HG03135 (cell line): ENCODE data around the gene LPCAT3.
A peak's percentile ranks its signal among the peaks of the same experiment; 100 is the strongest.

Source experiments
- ATAC-seq: cut with Tn5 transposase; IDR thresholded peaks from one replicate; pipeline ENCODE4 v1.9.1; 2021; ENCODE audit warnings: mild to moderate bottlenecking, moderate library complexity; ENCODE audit not compliant: unreplicated experiment

LPCAT3 gene

DNA sequence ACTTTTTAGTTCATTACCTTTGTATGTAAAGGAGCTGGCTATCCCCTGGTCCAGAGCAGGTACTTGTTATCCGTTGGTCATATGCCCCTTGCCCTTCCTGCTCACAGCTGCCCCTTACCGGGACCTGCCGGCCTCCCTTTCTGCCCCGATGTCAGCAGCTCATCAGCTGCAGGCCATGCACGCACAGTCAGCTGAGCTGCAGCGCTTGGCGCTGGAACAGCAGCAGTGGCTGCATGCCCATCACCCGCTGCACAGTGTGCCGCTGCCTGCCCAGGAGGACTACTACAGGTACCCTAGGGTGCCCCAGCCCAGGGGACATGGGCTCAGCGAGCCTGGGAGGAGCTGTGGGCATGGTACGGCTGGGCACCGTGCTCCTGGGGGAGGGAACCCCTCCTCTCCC, 77.0 kb downstream of the LPCAT3 start:
- no peak for ATAC-seq

DNA sequence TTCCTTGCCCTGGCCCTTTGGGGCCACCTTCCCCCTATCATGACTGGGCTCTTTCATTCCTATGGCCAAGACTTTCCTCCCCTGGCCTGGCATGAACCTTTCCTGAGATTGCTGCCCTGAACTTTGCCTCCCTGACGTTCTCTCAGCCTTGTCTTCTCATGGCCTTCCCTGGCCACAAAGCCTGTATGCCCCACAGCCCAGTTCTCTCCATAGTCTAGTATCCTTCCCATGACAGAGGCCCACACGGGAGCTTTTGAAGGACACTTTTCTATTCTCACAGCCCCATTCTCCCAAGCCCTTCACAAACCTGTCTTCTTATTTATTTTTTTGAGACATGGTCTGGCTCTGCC, 79.1 kb downstream of the LPCAT3 start:
- ATAC-seq: no peak

GRCh38 chr12:6938353-6939190, 79.7 kb downstream of the LPCAT3 start:
- no peak for ATAC-seq

DNA sequence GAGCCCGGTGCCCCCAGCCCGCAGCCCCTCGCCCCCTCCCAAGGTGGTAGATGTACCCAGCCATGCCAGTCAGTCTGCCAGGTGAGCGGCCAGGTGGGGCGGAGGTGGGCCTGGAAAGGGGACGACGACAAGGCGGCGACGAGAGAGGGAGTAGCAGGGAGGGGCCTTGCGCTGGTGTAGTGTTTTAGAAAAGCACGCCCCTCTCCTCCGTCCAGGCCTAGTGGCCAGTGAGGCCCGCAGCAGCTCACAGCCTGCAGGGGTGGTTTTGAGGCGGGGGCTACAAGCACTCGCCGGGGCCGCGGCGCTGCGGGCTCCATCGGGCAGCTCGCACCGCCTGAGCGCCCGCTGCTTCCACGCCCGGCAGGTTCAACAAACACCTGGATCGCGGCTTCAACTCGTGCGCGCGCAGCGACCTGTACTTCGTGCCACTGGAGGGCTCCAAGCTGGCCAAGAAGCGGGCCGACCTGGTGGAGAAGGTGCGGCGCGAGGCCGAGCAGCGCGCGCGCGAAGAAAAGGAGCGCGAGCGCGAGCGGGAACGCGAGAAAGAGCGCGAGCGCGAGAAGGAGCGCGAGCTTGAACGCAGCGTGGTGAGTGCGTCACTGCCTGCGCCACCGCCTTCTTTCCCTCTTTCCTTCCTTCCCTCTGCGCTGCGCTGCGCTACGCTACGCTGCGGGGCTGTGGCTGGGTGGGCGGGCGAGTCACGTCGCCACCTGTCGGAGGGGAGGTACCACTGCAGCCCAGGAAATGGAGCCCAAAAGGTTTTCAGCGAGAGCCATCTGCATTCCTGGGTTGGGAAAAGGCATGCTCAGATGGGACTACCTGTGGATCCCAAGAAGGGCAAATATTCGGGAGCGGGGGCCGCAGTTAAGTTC, 80.6 kb downstream of the LPCAT3 start:
- ATAC-seq: peak; percentile 87

DNA sequence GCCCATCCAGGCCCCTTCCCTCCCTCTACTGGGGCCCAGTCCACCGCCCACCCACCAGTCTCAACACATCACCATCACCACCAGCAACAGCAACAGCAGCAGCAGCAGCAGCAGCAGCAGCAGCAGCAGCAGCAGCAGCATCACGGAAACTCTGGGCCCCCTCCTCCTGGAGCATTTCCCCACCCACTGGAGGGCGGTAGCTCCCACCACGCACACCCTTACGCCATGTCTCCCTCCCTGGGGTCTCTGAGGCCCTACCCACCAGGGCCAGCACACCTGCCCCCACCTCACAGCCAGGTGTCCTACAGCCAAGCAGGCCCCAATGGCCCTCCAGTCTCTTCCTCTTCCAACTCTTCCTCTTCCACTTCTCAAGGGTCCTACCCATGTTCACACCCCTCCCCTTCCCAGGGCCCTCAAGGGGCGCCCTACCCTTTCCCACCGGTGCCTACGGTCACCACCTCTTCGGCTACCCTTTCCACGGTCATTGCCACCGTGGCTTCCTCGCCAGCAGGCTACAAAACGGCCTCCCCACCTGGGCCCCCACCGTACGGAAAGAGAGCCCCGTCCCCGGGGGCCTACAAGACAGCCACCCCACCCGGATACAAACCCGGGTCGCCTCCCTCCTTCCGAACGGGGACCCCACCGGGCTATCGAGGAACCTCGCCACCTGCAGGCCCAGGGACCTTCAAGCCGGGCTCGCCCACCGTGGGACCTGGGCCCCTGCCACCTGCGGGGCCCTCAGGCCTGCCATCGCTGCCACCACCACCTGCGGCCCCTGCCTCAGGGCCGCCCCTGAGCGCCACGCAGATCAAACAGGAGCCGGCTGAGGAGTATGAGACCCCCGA, 81.4 kb downstream of the LPCAT3 start:
- ATAC-seq: peak; percentile 3

DNA sequence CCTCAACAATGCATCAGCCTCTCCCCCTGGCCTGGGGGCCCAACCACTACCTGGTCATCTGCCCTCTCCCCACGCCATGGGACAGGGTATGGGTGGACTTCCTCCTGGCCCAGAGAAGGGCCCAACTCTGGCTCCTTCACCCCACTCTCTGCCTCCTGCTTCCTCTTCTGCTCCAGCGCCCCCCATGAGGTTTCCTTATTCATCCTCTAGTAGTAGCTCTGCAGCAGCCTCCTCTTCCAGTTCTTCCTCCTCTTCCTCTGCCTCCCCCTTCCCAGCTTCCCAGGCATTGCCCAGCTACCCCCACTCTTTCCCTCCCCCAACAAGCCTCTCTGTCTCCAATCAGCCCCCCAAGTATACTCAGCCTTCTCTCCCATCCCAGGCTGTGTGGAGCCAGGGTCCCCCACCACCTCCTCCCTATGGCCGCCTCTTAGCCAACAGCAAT, 82.1 kb downstream of the LPCAT3 start:
- ATAC-seq: no peak

GRCh38 chr12:6935371-6936193, 82.7 kb downstream of the LPCAT3 start:
- ATAC-seq: no peak

GRCh38 chr12:6934110-6934509, 84.2 kb downstream of the LPCAT3 start:
- ATAC-seq: no peak

- ATAC-seq: no peak
These were observed 85.5 kb downstream of the LPCAT3 start for GRCh38 chr12:6932766-6933165.

- no peak for ATAC-seq
These were observed 88.5 kb downstream of the LPCAT3 start for GRCh38 chr12:6929466-6930452.

- no peak for ATAC-seq
These were observed 89.4 kb downstream of the LPCAT3 start for GRCh38 chr12:6928703-6929407.

- ATAC-seq: no peak
These were observed 90.1 kb downstream of the LPCAT3 start for GRCh38 chr12:6928022-6928702.

- no peak for ATAC-seq
These were observed 90.8 kb downstream of the LPCAT3 start, which contains the start of gene ATN1 for GRCh38 chr12:6927379-6928021. TSS of gene ATN1 (plus strand) at chr12:6927959. CDS start at chr12:6934002, 6,043 bp downstream.
